PC-9 (cell line): ENCODE results near the gene LIPC. TPM values are rescaled to one million over a fixed set of nuclear protein-coding genes. Genes with fewer than 3 reads are reported as not detected.
A peak's percentile ranks its signal among the peaks of the same experiment; 100 is the strongest.

Experiments used
- BruUV-seq: library from RNA; stranded (reverse); fragments of 400-500 nt; replicated peaks from 2 replicates; lab custom pipeline; 2021; lab: Mats Ljungman, UMichigan
- CTCF ChIA-PET: fragments of 300-600 bp; sonication (Branson Sonifier 250); formaldehyde crosslinking; loops from one replicate; lab custom pipeline; 2022; ENCODE audit warnings: antibody characterized with exemption; lab: Charles Lee
- POLR2A ChIA-PET: fragments of 300-600 bp; sonication (Branson Sonifier 250); formaldehyde crosslinking; loops from one replicate; lab custom pipeline; 2022; ENCODE audit warnings: antibody characterized with exemption; ENCODE audit not compliant: unreplicated experiment; lab: Charles Lee
- DNase-seq, 2 experiments: peaks; one replicate each; pipeline versions ENCODE4 v3.0.0 to v3.0.0-alpha.2; 2015 to 2022; ENCODE audit warnings: mixed read lengths in 1 of 2
- H2AFZ ChIP-seq: fragments of 200-600 bp; sonication (generic); 2 replicates; pipeline ENCODE4 v1.8.1; 2017; ENCODE audit warnings: antibody characterized with exemption
- H3F3A ChIP-seq: fragments of 200-600 bp; sonication (generic); 2 replicates; pipeline ENCODE4 v1.8.1; 2017; ENCODE audit warnings: antibody characterized with exemption, mild to moderate bottlenecking, low read depth; ENCODE audit not compliant: insufficient read depth
- H3K27ac ChIP-seq: fragments of 200-600 bp; sonication (generic); 2 replicates; pipeline ENCODE4 v1.6.1; 2016; ENCODE audit warnings: mixed run types
- H3K27me3 ChIP-seq: fragments of 200-600 bp; sonication (generic); 2 replicates; pipeline ENCODE4 v1.6.1; 2016; ENCODE audit warnings: low read depth, mixed run types; ENCODE audit not compliant: insufficient read depth
- H3K36me3 ChIP-seq: fragments of 200-600 bp; sonication (generic); 2 replicates; pipeline ENCODE4 v1.6.1; 2016; ENCODE audit warnings: low read depth, mixed run types
- H3K4me1 ChIP-seq: fragments of 200-600 bp; sonication (generic); replicated peaks from 2 replicates; pipeline ENCODE4 v1.6.1; 2016; ENCODE audit warnings: mixed run types; ENCODE audit not compliant: insufficient read depth
- H3K4me2 ChIP-seq: fragments of 200-600 bp; sonication (generic); 2 replicates; pipeline ENCODE4 v1.6.1; 2017; ENCODE audit warnings: mixed run types
- H3K4me3 ChIP-seq: fragments of 200-600 bp; sonication (generic); 2 replicates; pipeline ENCODE4 v1.6.1; 2016; ENCODE audit warnings: mixed run types
- H3K79me2 ChIP-seq: fragments of 200-600 bp; sonication (generic); 2 replicates; pipeline ENCODE4 v1.6.1; 2017; ENCODE audit warnings: low read depth, mixed run types
- H3K9me2 ChIP-seq: fragments of 200-600 bp; sonication (generic); 2 replicates; pipeline ENCODE4 v1.8.1; 2017; ENCODE audit warnings: mild to moderate bottlenecking; ENCODE audit not compliant: insufficient read depth
- H3K9me3 ChIP-seq: fragments of 200-600 bp; sonication (generic); 2 replicates; pipeline ENCODE4 v1.8.1; 2016; ENCODE audit warnings: low read depth; ENCODE audit not compliant: insufficient read depth
- H4K20me1 ChIP-seq: fragments of 200-600 bp; sonication (generic); 2 replicates; pipeline ENCODE4 v1.8.1; 2017; ENCODE audit not compliant: insufficient read depth
- CTCF ChIP-seq: fragments of 200-600 bp; sonication (generic); conservative IDR thresholded peaks from 2 replicates; pipeline ENCODE4 v1.6.1; 2017; ENCODE audit warnings: mixed run types, antibody characterized with exemption, mild to moderate bottlenecking, moderate library complexity
- EZH2 ChIP-seq: fragments of 200-600 bp; sonication (generic); IDR thresholded peaks from 2 replicates; pipeline ENCODE4 v1.8.0; 2017; ENCODE audit warnings: antibody characterized with exemption, low read depth
- intact Hi-C: fragments of 100-400 bp; cut with micrococcal nuclease; formaldehyde crosslinking; loops from one replicate; pipeline ENCODE4 v1.10.0; 2022; ENCODE audit not compliant: unreplicated experiment
- total RNA-seq: library from RNA; stranded (reverse); gene quantifications from 2 replicates; pipeline ENCODE4 v1.2.3, GENCODE V29; 2021

Gene LIPC
- total RNA-seq, 1 experiment from 2014 or later = not detected

GRCh38 chr15:58460872-58461271, 29.1 kb downstream of the LIPC start:
- intact Hi-C loops = no loop called here
- peaks cover 48% of the 10 kb centered on the region for H3K4me1 ChIP-seq
- H3K27me3 ChIP-seq = no peaks in the 10 kb centered on the region
- no peaks in the 10 kb centered on the region for H3K9me3 ChIP-seq
- H3K9me2 ChIP-seq = no peaks in the 10 kb centered on the region; the same call in 1 of the 2 replicates
- H3F3A ChIP-seq = peaks cover 28% of the 10 kb centered on the region; the same call in 1 of the 2 replicates
- H3K36me3 ChIP-seq = no peaks in the 10 kb centered on the region
- no peak for DNase-seq
- ChIA-PET CTCF (interaction anchor here (0.6 kb wide), 1 partner anchor 132 kb away, joined by 4 read pairs; no protein-coding TSS in a partner anchor), POLR2A (no interaction called here)
- H3K79me2 ChIP-seq = no peaks in the 10 kb centered on the region
- BruUV-seq = no TSS peak
- no peak overlapping the region for H3K4me2 ChIP-seq
- H4K20me1 ChIP-seq = no peaks in the 10 kb centered on the region
- H3K27ac ChIP-seq = no peak overlapping the region
- TF ChIP-seq CTCF = no peak
- no peak overlapping the region for H2AFZ ChIP-seq
- H3K4me3 ChIP-seq = no peak overlapping the region

GRCh38 chr15:58462547-58462946, 30.8 kb downstream of the LIPC start:
- Histone ChIP-seq H3K27ac (peak overlapping the region; percentile 47), H3K79me2 (peaks cover 3% of the 10 kb centered on the region; the same call in 1 of the 2 replicates), H3K36me3 (no peaks in the 10 kb centered on the region), H3F3A (peaks cover 23% of the 10 kb centered on the region; the same call in 1 of the 2 replicates), H3K4me2 (peak overlapping the region; percentile 46), H4K20me1 (no peaks in the 10 kb centered on the region), H3K4me1 (peaks cover 43% of the 10 kb centered on the region), H3K4me3 (no peak overlapping the region), H3K9me3 (no peaks in the 10 kb centered on the region), H3K27me3 (no peaks in the 10 kb centered on the region), H3K9me2 (no peaks in the 10 kb centered on the region; the same call in 1 of the 2 replicates), H2AFZ (no peak overlapping the region)
- ChIA-PET CTCF (interaction anchor here (0.6 to 0.7 kb wide), 2 partner anchors 16 to 75 kb away, joined by 3 read pairs; no protein-coding TSS in a partner anchor), POLR2A (interaction anchor here (0.5 to 1.1 kb wide), 6 partner anchors 21 to 1856 kb away, joined by 3 to 12 read pairs (median 4); no protein-coding TSS in a partner anchor)
- no peak for TF ChIP-seq CTCF
- no peak for TF ChIP-seq EZH2
- no TSS peak for BruUV-seq
- peak; percentile 75 to 79 for DNase-seq
- intact Hi-C loops = no loop called here

GRCh38 chr15:58462973-58463663, 31.3 kb downstream of the LIPC start:
- peak overlapping the region; percentile 46 for H3K4me2 ChIP-seq
- TF ChIP-seq EZH2 = no peak
- no peak for TF ChIP-seq CTCF
- POLR2A ChIA-PET = interaction anchor here (0.6 to 1.1 kb wide), 4 partner anchors 22 to 330 kb away, joined by 3 to 12 read pairs (median 5); no protein-coding TSS in a partner anchor
- no peaks in the 10 kb centered on the region for H3K9me3 ChIP-seq
- peaks cover 8% of the 10 kb centered on the region for H3K79me2 ChIP-seq
- BruUV-seq = no TSS peak
- H3F3A ChIP-seq = peaks cover 21% of the 10 kb centered on the region; the same call in 1 of the 2 replicates
- peak overlapping the region; percentile 47 for H3K27ac ChIP-seq
- CTCF ChIA-PET = interaction anchor here (0.7 kb wide), 1 partner anchor 75 kb away, joined by 3 read pairs; no protein-coding TSS in a partner anchor
- DNase-seq = no peak
- peaks cover 43% of the 10 kb centered on the region for H3K4me1 ChIP-seq
- no peaks in the 10 kb centered on the region; the same call in 1 of the 2 replicates for H3K9me2 ChIP-seq
- H4K20me1 ChIP-seq = no peaks in the 10 kb centered on the region
- no peak overlapping the region for H2AFZ ChIP-seq
- no peaks in the 10 kb centered on the region for H3K27me3 ChIP-seq
- intact Hi-C loops = no loop called here
- H3K4me3 ChIP-seq = no peak overlapping the region
- no peaks in the 10 kb centered on the region for H3K36me3 ChIP-seq
